HG03460 (cell line): ENCODE measurements around the gene PARD3.

Source experiments
- ATAC-seq: cut with Tn5 transposase; IDR thresholded peaks from one replicate; pipeline ENCODE4 v1.9.1; 2021; ENCODE audit not compliant: unreplicated experiment

The PARD3 gene

DNA sequence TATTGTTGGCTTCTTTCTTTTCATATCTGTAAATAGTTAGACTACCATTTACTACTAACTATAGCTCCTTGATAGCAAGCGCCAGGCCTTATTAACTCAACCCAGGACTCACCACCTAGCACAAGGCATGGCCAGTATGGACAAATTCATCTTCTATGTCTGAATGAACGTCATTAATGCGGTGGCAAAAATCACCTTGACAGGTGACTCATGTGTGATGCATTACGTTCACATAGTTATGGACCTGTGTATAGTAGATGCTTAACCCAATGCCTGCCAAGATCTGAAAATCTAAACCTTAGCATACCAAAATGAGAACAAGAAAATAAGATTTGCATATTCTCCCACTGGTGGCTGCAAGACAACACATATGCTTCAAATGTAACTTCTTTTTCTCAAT lies 300.8 kb downstream of the PARD3 start:
- ATAC-seq = no peak

DNA sequence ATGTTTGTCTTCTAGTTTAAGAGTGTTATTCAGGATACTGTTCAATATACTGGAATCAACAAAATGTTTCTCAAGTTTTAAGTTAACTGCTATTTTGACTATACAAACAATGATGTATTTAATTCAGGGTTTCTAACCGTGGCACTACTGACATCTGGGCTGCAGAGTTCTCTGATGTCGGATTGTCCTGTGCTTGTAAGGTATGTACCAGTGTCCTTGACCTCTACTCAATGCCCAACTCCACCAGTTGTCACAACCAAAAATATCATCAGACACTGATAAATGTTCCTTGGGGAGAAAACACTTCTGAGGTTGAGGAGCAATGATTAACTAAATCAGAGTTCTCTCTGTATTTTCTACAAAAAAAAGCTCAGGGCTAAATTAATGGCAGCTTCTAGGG lies 301.5 kb downstream of the PARD3 start:
- ATAC-seq = no peak

DNA sequence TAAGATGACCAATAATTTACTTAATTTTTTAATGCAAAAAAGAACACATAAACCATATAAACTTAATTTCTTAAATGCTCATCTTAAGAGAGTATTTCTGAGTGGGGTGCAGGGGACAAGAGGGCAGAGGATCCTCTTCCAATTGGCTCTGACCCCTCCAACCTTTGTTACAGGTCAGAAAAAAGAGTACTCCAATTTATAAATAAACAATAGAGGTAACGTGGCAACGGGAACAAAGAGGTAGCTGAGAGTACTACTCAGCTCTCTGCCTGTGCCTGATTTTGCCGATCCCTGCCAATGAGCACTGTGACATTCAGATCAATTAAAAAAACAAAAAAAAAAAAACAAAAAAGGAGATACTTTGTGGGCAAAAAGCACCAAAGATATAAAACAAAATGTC lies 307.9 kb downstream of the PARD3 start:
- no peak for ATAC-seq

DNA sequence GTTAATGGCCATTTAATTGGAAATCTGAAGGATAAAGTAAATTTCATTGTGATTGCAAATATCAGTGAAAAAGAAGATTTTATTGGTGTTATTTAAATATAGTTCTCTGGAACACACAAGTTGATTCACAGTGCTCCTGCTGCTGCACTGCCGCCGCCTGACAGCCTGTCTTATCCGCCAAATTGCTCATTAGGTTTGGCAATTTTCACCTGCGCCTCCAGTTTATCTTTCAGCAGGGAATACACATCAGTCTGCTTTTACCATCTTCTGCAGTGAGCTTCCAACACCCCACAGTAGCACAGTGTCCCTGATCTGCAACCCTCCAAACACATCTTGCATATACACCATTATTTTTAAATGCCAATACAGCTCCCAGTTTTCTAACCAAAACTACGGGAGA lies 308.3 kb downstream of the PARD3 start:
- no peak for ATAC-seq

DNA sequence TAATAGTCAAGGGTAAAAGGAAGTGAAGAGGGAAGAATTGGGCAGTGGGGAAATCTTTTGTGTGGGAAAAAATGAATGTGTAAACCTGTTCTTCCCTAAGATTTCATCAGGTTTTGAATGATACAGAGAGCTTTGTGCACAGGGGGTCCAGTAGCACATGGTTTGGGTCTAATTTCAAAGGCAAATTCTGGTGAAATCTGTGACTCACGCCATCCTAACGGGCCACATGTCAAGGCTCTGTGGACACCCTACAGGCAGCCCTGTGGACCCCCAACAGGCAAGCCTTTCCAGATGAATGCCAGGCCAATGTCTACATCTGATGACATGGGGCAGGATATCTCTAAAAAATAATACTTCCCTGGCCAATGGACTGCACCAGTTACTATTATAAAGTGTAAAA lies 309.8 kb downstream of the PARD3 start:
- no peak for ATAC-seq

DNA sequence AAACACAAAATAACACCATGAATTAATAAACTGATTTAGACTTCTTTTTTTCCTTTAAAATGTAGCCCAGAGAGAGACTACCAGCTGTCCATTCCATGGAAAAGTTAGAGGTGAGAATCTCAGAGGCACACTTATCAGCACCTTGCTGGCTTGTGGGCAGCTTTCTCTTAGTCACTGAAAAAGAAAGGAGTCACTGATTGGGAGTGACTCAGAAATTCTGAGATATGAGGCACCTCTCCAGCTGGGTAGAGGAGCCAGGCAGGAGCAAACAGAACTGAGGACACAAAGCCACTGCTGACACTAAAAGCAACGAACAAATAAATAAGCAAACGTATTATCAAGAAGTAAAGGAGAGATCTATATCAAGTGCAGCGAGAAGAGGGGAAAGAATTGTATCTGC lies 310.6 kb downstream of the PARD3 start:
- ATAC-seq = no peak

DNA sequence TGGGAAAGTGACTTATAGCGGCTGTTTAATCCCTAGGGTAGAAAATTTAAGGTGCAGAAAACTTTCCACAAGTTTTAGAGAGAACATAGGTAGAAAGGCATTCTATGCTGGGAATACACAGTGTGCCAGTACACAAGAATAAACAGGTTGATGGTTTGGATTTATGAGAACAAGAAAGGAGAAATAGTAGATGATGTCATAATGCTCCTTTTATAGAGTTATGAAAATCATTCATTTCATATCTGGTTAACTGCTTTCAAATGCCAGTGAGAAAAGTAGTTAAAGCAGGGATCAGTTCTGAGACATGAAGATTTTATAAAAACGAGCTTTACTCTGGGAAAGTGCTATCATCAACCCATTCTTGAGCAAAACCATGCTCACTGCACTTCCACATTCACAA lies 311.4 kb downstream of the PARD3 start:
- no peak for ATAC-seq

DNA sequence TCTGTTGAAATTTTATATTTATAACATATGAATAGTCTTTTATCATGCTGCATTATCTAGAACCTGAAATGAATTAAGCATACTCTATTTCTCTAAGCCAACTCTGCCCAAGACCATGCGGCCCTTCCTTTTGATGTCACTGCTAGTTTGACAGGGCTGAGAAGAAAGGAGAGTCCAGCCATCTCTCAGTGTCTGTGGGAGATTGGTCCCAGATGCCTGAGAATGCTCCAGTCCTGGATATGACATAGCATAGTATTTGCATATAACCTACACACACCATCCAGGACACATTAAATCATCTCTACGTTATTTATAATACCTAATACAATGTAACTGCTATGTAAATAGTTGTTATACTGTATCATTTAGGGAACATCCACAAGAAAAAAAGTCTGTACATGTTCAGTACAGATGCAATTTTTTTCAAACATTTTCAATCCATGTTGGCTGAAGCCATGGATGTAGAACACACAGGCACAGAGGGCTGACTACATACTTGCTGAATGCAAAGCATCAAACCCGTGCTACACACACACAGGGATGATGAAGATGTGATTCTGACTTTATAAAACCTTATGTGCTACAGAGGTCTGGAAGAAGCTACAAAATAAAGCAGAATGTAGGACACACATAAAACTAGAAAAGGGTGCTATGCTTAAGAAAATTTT lies 315.4 kb downstream of the PARD3 start:
- no peak for ATAC-seq

DNA sequence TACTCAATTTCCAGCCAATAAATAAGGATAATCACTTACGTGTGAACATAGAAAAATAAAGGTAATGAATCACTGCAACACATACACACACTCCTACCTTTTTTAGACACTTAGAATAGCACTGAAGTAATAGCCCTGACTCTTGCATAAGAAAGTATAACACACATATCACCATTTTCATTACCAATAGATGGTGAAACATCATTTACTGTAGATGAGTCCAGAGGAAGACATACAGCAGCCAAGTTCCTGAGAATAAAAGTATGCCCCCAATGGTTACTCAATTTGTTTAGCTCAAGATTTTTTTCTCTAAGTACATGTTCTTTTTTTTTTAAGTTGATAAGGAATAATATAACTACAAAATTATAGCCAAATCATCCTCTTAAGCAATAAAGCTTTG lies 316.3 kb downstream of the PARD3 start:
- ATAC-seq = no peak

DNA sequence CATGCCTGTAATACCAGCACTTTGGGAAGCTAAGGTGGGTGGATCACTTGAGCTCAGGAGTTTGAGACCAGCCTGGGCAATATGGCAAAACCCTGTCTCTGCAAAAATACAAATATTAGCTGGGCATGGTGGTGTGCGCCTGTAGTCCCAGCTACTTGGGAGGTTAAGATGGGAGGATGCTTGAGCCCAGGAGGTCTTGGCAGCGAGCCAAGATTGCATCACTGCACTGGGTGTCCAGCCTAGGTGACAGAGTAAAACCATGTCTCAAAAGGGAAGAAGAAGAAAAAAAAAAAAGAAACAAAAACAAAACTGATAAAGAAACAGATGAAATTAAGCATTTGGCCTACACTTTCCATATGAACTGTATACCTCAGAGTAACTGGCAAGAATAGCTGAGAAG lies 319.2 kb downstream of the PARD3 start:
- ATAC-seq = no peak

DNA sequence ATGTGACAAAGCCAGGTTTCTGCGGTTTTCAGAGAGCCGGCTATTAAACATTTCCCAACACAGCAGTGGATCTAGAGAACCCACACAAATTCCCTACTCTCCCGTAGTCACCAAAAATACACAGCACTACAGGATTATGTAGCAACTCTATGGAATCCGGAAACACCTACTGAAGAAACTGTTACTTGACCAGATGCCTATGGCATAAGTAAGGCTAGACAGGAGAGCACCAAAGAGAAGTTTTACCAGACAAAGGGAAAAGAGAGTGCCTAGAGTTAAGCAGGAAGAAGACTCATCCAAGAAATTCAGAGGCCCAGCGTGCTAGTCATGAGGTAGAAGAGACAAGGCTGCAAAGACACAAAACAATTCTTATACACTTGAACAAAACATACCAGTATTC lies 321.1 kb downstream of the PARD3 start:
- ATAC-seq = no peak

DNA sequence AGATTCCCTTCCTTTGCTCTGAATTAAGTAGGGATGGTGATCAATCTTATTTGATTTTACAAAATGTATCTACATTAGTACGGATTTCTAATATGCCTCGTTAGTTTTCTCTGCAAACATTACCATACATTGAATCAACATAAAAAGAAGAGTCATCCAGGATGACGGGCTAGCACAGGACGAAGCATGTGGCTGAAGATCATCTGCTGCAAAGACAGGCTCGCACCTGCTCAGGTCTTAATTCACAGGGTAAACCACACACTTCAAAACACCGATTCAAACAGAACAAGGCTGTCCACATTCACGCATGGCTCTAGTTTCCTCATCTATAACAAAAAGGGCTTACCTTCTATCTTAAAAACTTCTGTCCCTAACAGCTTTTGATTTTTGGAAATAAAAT lies 323.0 kb downstream of the PARD3 start:
- no peak for ATAC-seq

DNA sequence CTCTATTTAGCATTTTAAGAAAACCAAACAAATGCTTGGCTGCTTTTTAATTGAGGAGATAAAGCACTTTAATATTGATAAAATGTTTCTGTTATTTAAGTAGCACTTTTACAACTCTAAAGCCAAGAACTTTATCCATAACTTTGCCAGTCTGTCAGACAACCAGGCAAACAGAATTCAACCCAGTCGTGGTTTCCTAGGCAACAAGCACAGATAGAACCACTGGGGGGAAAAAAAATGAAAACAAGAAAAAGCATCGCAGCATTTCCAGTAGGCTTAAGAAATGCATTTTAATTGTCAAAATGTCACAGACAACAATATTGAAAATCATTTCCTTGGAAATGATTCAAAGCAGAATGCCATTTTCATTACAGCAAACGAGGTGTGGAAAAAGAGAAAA lies 323.4 kb downstream of the PARD3 start:
- no peak for ATAC-seq

DNA sequence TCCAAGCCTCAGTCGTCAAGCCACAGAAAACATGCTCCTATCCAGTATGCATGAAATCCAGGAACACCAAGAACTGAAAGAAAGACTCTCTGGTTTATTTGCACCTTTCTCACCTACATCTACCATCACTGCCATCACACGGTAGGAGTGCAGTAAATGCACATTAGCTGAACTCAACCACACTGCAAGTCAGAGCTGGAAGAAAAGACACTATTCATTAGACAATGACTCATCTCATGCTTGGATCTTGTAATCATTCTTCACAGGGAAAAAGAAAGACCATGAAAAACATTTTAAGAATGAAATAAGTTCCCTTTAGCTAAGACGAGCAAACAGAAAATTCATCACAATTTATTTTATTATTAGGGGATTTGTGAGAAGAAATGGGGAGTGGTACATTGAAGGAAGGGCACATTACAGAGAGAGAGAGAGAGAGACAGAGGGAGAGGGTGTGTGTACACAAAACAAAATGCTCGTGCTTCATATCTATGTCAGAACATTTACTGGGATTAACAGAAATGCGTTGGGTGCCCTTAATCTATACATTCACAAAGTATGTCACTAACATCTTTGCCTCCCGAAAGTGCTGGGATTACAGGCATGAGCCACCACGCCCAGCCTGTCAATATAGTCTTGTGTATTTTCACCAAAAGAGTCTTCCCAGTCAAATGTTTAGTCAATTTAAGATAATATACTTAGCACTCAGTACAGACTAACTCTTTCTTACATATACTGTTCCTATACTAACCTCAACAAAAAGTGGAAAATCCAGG lies 324.9 kb downstream of the PARD3 start:
- ATAC-seq = no peak

DNA sequence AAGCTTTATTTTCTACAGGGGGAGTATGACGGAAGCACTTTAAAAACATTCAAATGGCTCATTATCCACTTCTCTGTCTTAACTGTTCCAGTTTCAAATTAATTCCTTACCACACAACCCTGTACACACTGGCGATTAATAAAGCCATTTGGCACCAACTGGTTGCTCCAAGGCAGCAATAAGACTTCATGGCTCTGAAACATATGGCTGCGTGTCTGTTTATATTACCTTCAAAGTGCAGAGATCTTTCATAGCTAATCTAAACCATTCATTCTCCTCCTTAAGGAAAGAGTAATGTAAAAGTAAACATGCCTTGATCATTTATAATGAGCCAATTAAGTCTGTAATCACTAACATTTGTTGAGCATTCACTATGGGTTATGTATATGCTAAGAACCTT lies 325.7 kb downstream of the PARD3 start:
- no peak for ATAC-seq

DNA sequence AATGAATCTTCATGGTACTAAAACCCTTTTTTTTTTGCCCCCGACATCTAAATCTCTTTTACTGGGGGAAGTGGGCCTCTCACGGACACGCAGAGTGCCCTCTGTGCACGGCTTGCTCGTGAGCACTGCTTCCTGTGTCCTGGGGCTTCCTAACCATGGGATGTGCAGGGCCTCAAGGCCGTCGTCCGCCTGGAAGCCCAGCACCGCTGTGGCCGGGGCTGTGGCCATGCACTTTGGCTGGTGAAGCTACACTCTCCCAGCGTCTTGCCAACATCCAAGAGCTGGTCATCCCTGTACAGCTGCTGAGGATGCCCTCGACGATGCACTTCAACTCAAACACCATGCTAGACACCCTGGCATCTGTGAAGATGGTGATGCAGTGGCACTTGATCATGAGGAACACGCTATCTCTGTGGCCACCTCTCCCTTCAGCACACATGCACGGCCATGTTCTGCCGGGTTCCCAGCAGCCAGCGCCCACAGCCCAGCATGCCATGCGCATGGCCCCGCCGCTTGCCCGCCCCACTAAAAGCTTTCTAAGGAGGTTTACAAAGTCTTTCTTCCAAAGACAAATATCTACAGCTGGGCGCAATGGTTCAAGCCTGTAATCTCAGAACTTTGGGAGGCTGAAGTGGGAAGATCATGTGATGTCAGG lies 326.5 kb downstream of the PARD3 start:
- no peak for ATAC-seq

DNA sequence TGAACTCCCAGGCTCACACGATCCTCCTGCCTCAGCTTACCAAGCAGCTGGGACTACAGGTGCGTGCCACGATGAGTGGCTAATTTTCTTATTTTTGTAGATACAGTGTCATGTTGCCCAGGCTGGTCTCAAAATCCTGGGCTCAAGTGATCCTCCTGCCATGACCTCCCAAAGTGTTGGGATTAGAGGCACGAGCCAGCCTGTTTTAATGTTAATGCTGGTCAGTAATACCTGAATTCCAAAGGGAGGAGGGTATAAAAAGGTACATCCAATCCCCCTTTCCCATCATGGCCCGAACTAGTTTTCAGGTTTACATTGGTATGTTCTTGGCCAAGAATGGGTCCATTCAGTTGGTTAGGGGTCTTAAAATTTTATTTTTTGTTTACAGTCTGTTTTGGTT lies 329.1 kb downstream of the PARD3 start:
- no peak for ATAC-seq

DNA sequence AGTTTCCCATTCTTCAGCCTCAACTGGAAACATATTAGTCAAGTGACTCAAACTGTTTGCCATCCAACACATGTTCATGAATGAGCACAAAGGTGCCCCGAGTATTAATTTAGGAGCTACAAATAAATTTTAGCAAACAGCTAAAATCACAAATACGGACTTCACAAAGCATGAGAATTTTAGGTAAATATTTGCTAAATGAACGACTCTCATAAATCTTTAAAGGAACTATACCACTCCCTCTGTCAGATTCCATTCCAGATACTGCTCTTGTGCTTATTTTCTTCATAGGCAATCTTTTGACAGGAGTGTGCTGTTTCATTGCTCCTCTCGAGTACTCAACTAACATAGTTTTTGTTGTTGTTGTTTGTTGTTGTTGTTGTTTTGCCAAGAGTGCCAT lies 330.9 kb downstream of the PARD3 start:
- ATAC-seq = no peak

DNA sequence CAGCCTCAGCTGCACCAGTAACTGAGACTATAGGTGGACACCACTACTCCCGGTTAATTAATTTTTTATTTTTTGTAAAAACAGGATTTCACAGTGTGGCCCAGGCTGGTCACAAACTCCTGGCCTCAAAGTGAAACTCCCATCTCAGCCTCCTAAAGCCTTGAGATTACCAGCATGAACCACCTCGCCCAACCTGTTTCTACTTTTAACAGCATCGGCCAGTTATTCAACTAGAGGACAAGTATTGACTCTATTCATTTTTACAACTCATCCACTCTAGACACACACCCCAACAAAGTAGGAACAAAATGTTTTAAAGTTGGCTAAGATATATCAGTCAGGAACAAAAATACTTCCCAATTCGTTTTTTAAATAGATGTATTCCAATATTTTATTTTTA lies 334.8 kb downstream of the PARD3 start:
- no peak for ATAC-seq

DNA sequence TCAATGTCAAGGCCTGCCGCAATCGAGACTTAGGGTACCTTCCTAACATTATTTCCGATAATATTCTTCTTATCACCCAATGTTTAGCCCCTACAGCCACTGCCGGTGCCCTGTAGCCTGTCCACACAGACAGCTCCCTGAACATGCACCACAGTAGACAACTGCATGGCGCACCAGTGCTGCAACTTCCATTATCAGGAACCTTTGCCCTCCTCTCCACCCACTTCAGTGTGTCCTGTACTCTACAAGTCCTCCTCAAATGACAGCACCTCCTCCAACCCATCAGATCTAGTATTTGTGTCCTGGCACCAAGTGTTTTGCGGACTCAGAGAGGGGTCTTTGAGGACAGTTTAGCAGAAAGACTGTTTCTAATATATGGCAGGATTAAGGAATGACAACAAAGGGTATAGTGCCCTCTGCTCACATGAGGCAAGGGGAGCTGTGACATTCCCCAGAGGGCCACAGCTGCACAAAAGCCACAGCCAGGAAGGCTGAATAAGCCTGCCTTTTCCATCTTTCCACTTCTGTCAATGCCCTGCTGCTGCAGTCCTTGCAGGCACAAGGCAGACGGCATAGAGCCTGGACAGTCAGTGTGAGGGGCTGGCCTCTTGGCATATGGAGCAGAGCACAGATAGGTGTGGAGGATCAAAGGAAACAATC lies 335.4 kb downstream of the PARD3 start:
- no peak for ATAC-seq

DNA sequence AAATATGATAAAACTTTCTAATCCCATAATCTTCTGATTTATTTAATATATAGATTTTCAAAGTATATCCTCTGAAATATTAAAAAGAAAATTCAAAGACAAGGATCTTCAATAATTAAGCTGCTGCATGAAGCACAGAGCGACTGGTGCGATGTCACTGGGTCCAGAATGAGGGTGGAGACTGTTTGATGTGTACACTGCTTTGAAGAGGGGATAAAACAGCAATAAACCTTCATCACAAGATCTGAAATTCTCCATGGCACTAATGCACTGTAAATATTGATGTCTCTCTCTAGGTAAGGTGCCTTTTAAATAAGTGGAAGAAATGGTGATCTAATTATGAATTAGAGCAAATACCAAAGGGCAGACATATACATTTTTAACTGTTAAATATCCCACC lies 337.8 kb downstream of the PARD3 start:
- ATAC-seq = no peak

DNA sequence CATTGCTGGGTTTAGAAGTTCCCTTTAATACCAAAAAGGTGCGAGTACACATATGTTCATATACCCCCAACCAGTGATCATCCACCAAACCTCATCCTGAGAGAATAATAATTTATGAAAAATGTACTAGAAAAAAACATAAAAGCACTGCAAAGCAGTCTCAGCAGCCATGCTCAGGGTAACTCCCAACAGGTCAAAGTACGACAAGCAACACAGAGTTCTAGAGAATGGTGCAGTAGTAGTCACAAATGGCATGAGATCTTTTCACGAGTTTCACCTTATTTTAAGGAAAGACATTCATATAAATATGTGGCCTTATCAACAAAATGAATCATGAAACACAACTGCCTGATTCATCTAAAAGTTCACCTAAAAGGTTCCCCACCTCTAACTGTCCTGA lies 338.5 kb downstream of the PARD3 start:
- no peak for ATAC-seq
